Measurements from ENCODE around the gene MAP2K3.

Gene MAP2K3

DNA sequence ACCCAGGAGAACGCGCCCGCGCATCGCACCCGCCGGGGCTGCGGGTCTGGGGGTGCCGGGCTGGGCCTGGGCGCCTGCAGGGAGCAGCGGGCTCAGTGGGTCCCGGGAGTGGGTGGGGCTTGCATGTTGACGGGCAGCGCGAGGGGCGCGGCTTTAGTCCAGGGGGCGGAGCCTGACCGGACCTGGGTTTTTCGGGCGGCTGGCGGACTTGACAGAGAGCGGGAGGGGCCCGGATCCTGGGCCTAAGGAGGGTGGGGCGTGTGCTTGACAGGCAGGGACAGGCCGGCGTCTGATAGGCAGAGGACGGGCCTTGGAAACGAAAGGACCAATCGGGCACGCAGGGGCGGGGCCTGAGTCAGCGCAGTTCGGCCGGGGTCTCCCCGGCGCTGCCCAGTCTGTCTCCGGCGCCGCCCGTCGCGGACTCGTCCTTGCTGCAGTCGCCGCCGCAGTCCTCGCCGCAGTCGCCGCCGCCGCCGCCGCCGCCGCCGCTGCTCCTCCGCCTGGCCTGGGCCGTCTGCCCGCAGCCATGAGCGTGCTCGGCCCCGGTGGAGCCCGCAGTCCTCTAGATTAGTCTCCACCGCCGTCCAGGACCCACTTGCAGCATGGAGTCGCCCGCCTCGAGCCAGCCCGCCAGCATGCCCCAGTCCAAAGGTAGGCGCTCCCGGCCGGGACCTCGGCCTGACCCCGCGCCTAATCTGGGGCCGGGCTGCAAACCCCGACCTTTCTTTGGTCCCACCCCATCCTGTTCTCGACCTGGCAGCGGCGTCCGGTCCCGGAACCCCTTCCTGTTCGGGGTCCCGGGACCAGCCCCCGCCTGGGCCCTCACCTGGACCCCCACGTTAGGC lies at the start of gene MAP2K3:
MAP2K3 (plus strand) TSS at position 393 of the 845 bp plus-strand sequence; CDS start at position 603, 210 bp downstream.
- TF ChIP-seq, protein P1, sequence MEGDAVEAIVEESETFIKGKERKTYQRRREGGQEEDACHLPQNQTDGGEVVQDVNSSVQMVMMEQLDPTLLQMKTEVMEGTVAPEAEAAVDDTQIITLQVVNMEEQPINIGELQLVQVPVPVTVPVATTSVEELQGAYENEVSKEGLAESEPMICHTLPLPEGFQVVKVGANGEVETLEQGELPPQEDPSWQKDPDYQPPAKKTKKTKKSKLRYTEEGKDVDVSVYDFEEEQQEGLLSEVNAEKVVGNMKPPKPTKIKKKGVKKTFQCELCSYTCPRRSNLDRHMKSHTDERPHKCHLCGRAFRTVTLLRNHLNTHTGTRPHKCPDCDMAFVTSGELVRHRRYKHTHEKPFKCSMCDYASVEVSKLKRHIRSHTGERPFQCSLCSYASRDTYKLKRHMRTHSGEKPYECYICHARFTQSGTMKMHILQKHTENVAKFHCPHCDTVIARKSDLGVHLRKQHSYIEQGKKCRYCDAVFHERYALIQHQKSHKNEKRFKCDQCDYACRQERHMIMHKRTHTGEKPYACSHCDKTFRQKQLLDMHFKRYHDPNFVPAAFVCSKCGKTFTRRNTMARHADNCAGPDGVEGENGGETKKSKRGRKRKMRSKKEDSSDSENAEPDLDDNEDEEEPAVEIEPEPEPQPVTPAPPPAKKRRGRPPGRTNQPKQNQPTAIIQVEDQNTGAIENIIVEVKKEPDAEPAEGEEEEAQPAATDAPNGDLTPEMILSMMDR (IDR thresholded peaks at IDR 0.05; ENCODE audit: low read length, missing control alignments): no peak
- peak within 1 kb of the TSS; percentile 72 for H3K4me3 ChIP-seq (replicated peaks; ENCODE audit: low read depth, low read length)
- DNase-seq (ENCODE audit: low read depth): peak; percentile 98

DNA sequence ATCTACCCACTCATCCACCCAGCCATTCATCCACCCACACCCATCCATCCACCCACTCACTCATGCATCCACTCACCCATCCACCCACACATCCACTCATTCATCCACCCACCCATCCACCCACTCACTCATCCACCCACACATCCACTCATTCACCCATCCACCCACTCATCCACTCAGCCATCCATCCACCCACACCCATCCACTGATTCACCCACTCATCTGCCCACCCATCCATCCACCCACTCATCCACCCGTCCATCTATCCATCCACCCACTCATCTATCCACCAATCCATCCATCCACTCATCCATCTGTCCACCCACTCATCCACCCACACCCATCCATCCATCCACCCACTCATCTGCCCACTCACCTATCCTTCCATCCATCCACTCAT lies 48.6 kb upstream of the MAP2K3 start:
- DNase-seq (ENCODE audit: low read depth): no peak
- H3K4me3 ChIP-seq (replicated peaks; ENCODE audit: low read depth, low read length): no peak overlapping the region
- TF ChIP-seq, protein P1 (IDR thresholded peaks at IDR 0.05; ENCODE audit: low read length, missing control alignments): no peak

DNA sequence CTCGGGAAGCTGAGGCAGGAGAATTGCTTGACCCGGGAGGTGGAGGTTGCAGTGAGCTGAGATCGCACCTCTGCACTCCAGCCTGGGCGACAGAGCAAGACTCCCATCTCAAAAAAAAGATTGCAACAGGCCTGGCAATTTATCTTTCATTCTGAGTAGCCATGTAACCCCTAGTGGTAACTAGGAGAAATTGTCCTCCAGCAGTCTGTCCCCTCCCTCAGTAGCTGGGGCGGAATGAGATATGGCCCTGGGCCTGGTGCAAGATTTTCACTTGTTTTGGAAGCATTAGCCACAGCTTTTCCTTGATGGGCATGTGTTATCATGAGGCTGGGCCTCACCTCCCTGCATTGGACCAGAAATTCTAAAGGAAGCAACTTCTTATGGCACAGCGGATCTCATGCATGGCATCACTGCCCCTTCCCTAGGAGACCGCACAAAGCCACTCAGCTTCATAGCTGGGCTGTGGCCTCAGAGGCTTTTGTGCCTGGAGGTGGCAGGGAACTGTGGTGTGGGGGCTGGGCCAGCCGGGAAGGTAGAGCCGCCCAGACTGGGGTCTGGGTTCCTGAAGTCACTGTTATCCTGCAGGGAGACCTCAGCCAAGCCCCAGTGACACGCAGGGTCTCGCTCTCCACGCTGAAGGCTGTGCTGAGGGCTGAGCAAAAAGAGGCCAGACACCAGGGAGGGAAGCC lies 44.7 kb upstream of the MAP2K3 start:
- DNase-seq (ENCODE audit: low read depth): peak; percentile 47
- TF ChIP-seq, protein P1 (IDR thresholded peaks at IDR 0.05; ENCODE audit: low read length, missing control alignments): peak; percentile 59
- no peak overlapping the region for H3K4me3 ChIP-seq (replicated peaks; ENCODE audit: low read depth, low read length)

DNA sequence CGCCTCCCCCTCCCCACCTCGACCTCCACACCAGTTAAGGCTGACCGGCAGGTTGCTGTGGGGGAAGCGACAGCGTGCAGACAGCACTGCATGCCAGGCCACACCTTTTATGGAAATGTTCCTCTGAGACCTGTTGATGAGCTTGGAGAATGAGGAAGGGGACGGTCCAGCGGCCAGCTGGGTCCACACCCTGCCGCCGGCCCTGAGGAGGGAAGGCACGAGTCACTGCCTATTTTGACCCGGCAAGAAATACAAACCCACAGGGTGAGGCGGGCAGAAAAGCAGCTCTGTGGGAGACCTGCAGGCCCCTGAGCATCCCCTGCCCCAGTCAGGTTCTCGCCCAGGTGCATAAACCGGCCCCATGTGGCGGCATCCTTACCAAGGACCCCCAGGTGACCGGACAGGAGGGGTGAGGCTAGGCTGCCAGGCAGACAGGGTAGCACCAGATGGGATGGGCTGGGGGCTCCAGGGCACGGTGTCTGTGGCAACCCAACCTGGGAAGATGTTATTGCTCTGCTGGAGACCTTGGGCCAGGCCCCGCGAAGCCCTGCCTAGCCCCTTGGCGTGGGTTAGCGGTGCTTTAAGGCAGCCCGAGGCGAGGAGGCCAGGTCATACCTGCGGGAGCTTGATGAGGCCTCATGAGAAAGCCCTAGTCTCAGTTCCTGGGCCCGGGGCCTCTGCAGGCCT lies 44.0 kb upstream of the MAP2K3 start:
- TF ChIP-seq, protein P1 (IDR thresholded peaks at IDR 0.05; ENCODE audit: low read length, missing control alignments): no peak
- H3K4me3 ChIP-seq (replicated peaks; ENCODE audit: low read depth, low read length): no peak overlapping the region
- no peak for DNase-seq (ENCODE audit: low read depth)

DNA sequence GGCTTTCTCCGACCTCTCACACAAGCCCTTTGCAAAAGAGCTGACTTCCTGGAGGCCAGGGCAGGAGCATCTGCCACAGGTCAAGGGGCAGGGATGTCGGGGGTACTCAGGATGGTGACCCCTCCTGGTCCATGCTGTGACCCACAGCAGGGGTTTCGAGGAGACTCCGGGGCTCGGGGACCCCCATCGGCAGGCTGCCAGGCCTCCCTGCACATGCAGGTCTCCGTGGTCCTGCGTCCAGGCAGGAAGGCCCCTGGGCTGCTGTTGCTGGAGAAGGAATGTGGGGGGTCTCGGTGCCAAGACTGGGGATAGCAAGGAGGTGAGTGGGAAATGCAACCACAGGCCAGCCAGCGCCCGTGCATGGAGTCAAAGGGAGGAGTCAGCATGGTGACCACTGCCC lies 42.9 kb upstream of the MAP2K3 start:
- H3K4me3 ChIP-seq (replicated peaks; ENCODE audit: low read depth, low read length): no peak overlapping the region
- TF ChIP-seq, protein P1 (IDR thresholded peaks at IDR 0.05; ENCODE audit: low read length, missing control alignments): no peak
- no peak for DNase-seq (ENCODE audit: low read depth)

DNA sequence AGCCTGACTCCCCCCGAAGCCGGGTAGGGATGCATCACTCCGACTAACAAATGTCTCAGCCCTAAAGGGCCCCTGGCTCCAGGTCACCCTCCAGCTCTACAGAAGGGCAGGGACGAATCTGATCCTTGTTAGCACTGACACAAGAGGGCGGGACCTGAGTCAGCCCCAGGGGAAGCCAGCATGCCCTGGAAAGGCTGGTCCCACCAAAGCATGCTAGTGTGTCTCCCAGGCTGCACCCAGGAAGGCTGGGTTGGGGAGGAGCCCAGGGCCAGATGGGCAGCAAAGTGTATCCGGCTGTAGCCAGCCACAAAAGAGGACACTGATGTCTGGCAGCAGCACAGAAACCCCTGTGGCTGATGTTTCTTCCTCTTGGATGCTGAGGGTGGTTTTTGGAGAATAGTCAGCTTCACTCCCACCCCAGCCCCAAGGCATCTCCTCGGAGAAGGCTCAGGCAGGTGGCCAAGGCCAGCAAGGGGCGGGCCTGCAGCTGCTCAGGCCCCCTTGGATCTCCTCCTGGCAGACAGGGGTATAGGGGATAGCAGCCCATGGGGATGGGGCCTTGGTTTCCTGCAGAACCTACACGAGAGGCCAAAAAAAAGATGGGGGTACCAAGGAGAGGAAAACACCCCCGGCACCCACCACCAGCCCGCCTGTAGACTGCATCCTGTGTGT lies 42.3 kb upstream of the MAP2K3 start:
- no peak overlapping the region for H3K4me3 ChIP-seq (replicated peaks; ENCODE audit: low read depth, low read length)
- no peak for DNase-seq (ENCODE audit: low read depth)
- TF ChIP-seq, protein P1 (IDR thresholded peaks at IDR 0.05; ENCODE audit: low read length, missing control alignments): no peak
